Ovary (tissue), 9 donors: ENCODE measurements around the gene KLF1. TPM values are rescaled to one million over a fixed set of nuclear protein-coding genes. Genes with fewer than 3 reads are reported as not detected.

Experiments
- DNase-seq, 5 donors: peaks; one replicate each; pipeline ENCODE4 v3.0.0-alpha.2; 2019 to 2020
- H3K27ac ChIP-seq, 2 donors: fragments of 200-600 bp; one replicate each; pipeline versions ENCODE4 v1.5.1 to v1.8.0; 2019 to 2022
- H3K27me3 ChIP-seq: fragments of 200-600 bp; one replicate; pipeline ENCODE4 v1.8.0; 2022
- H3K36me3 ChIP-seq: fragments of 200-600 bp; sonication (generic); one replicate; pipeline ENCODE4 v1.5.1; 2019
- H3K4me1 ChIP-seq: one replicate; pipeline ENCODE4 v1.8.1; 2013; ENCODE audit warnings: mild to moderate bottlenecking, moderate library complexity; ENCODE audit not compliant: insufficient read depth
- H3K4me3 ChIP-seq: fragments of 200-600 bp; sonication (generic); one replicate; pipeline ENCODE4 v1.5.1; 2017
- H3K9me3 ChIP-seq, 2 donors: fragments of 200-600 bp in 1 of 2; sonication (generic) in 1 of 2; one replicate each; pipeline versions ENCODE4 v1.5.1 to v1.8.1; 2013 to 2019; ENCODE audit warnings: mild to moderate bottlenecking in 1 of 2, moderate library complexity in 1 of 2
- EP300 ChIP-seq: sonication (generic); formaldehyde crosslinking; IDR thresholded peaks from one replicate; pipeline ENCODE4 v1.6.1; 2017; ENCODE audit warnings: antibody characterized with exemption
- POLR2A ChIP-seq: fragments of 450-650 bp; IDR thresholded peaks from one replicate; pipeline ENCODE4 v1.6.1; 2017; ENCODE audit warnings: antibody characterized with exemption, mild to moderate bottlenecking, moderate library complexity
- WGBS, 3 donors: extraction: QIAGEN DNeasy Blood & Tissue Kit in 1 of 3; methylation state at CpG; one replicate each; pipeline versions ENCODE4 v1.1.5 to v1.1.7; 2013 to 2017; 5-methylcytosine and 5-hydroxymethylcytosine counted together
- intact Hi-C, 4 donors: fragments of 100-400 bp; cut with DNase I; formaldehyde crosslinking; loops; one replicate each; pipeline versions ENCODE4 v1.11.0 to v1.15.1; 2022 to 2023
- polyA plus RNA-seq, 2 donors: library from polyadenylated mRNA; stranded (reverse); fragments of 200-250 nt in 1 of 2; fragments of 350-450 nt in 1 of 2; fragmentation: Illumina TruSeq in 1 of 2; extraction: RNeasy Lipid Tissue Mini Kit (QIAGEN cat#74804) in 1 of 2; gene quantifications; one replicate each; pipeline ENCODE4 v1.2.3, GENCODE V29; 2013 to 2014
- total RNA-seq, 7 donors: library from RNA; depleted of rRNA in 2 of 7; stranded (reverse); fragments of >200 nt in 2 of 7; fragmentation: NEBNext Ultra II Directional in 3 of 7; extraction: Animal tissue kit (Norgen Biotek cat#: 25700) in 3 of 7; gene quantifications; one replicate each; pipeline versions ENCODE4 v1.1.0 to v1.2.4, GENCODE V29; 2016 to 2023
- TF ChIP-seq, protein P1 (sequence below), 3 donors: fragments of 450-650 bp in 2 of 3; fragments of 200-600 bp in 1 of 3; IDR thresholded peaks; one replicate each; pipeline versions ENCODE4 v1.5.1 to v1.8.0; 2016 to 2022; ENCODE audit warnings: antibody characterized with exemption in 3 of 3, mild to moderate bottlenecking in 1 of 3
- donor health status: DM: no; HTN: no; CAD: no; lungs with moderate emphysema.
- donor health status: DM: no; HTN: no; CAD: no.
- donor health status: Bipolar disorder and iron deficiency.
- donor health status: DM: yes; HTN: yes; CAD: no.
- donor health status: DM: no; HTN: no; CAD: no.
- donor health status: DM: yes; HTN: yes; CAD: no.

The KLF1 gene
- total and polyA plus RNA-seq, 9 donors = 0.13 TPM; not detected in 8

DNA sequence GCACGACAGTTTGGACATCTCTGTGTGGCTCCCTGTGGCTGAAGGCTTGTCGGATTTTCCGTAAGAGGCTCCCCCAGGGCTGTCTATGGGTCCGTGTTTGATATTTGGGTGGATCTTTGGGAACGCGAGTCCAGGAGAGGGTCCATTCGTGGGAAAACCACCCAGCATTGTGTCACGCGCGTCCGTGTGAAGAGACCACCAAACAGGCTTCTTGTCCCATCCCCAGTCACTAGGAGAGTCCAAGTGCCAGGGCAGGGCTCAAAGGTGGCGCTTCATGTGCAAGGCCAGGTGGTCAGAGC is 2.4 kb downstream of the KLF1 start:
- Histone ChIP-seq H3K27ac (no peak overlapping the region), H3K4me1 (peaks cover 2% of the 10 kb centered on the region), H3K9me3 (no peaks in the 10 kb centered on the region), H3K36me3 (no peaks in the 10 kb centered on the region), H3K27me3 (no peaks in the 10 kb centered on the region), H3K4me3 (no peak overlapping the region)
- 63 to 77% (median 72%) methylated on average over 12 of the region's 12 CpGs for WGBS, 3 donors
- TF ChIP-seq EP300 (no peak), POLR2A (no peak)
- TF ChIP-seq, protein P1, sequence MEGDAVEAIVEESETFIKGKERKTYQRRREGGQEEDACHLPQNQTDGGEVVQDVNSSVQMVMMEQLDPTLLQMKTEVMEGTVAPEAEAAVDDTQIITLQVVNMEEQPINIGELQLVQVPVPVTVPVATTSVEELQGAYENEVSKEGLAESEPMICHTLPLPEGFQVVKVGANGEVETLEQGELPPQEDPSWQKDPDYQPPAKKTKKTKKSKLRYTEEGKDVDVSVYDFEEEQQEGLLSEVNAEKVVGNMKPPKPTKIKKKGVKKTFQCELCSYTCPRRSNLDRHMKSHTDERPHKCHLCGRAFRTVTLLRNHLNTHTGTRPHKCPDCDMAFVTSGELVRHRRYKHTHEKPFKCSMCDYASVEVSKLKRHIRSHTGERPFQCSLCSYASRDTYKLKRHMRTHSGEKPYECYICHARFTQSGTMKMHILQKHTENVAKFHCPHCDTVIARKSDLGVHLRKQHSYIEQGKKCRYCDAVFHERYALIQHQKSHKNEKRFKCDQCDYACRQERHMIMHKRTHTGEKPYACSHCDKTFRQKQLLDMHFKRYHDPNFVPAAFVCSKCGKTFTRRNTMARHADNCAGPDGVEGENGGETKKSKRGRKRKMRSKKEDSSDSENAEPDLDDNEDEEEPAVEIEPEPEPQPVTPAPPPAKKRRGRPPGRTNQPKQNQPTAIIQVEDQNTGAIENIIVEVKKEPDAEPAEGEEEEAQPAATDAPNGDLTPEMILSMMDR (IDR thresholded peaks at IDR 0.05) = no peak
- intact Hi-C loops = no loop called here
- DNase-seq = no peak

DNA sequence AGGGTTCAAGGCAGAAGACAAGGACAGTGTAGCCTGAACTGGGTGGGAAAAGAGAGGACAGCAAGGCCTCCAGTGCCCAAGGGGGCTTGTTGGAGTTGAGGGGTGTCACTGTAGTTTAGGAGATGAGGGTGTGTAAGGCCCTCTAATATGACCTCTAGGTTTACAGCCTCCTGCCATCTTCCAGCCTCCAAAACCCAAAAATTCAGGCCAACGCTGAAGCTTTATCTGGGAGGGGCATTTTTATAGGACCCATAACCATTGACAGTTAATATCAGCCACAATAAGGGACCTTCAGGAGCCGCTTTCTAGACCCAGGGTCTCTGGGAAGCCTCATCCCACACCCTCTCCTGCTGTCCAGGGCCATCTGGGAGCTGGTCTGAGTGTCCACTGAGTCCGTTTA is 2.8 kb downstream of the KLF1 start:
- WGBS, 3 donors = 81 to 95% (median 89%) methylated on average over 2 to 3 of the region's 3 CpGs
- peaks cover 2% of the 10 kb centered on the region for H3K4me1 ChIP-seq
- H3K9me3 ChIP-seq = no peaks in the 10 kb centered on the region
- H3K4me3 ChIP-seq = no peak overlapping the region
- TF ChIP-seq POLR2A (no peak), EP300 (no peak)
- TF ChIP-seq, protein P1 (IDR thresholded peaks at IDR 0.05) = no peak
- no peaks in the 10 kb centered on the region for H3K36me3 ChIP-seq
- intact Hi-C loops = no loop called here
- DNase-seq = no peak
- no peak overlapping the region for H3K27ac ChIP-seq
- H3K27me3 ChIP-seq = no peaks in the 10 kb centered on the region

DNA sequence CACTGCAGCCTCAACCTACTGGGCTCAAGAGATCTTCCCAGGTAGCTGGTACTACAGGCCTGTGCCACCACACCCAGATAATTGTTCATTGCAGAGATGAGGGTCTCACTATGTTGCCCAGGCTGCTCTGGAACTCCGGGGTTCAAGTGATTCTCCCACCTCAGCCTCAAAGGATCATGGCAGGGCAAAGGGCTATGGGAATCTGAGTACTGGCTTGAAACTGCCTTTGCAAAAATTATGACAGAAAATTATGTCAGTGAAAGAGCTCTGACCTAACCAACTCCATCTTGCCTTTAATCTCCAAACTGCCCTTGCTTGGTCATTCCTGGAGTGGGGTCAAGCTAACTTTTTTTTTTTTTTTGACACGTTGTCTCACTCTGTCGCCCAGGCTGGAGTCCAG is 4.4 kb downstream of the KLF1 start:
- no peak overlapping the region for H3K4me3 ChIP-seq
- 75 to 84% (median 81%) methylated on average over 3 of the region's 3 CpGs for WGBS, 3 donors
- intact Hi-C loops = no loop called here

DNA sequence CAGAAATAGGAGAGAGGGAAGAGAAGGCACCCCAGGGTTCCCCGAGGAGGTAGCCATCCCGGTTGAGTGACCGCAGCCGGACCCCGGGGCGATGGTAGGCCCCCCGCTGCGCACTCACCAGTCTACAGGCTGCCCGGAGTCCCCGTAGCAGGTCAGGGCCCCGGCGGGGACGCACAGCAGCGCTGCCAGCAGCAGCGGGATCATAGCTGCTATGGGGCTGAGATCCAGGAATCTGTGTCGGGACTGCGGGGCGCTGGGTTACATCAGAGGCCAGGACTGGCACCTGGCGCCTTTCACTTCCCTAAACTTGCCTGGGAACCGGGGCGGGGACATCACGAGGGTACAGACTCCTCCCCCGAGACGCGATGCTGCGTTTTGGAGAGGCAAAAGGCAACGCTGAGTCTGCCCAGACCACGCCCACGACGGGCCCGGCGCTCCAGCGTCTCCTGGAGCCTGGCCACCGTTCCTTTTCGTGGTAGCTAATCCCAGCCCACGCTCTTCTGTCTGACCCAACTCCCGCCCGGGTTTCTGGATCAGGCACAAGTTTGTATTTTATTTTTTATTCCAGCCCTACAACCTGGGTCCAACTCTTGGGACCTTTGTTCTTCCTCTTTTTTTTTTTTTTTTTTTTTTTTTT is 5.7 kb downstream of the KLF1 start, which contains the start of gene DNASE2:
Gene DNASE2, minus strand, starts transcription at position 278 of the 637 bp plus-strand sequence. Its CDS starts 74 bp downstream, at position 204.
- DNase-seq = peak; percentile 94 to 97 (median 96)
- Histone ChIP-seq H3K27ac (peak within 1 kb of the TSS; percentile 49 to 88), H3K4me1 (peaks cover 2% of the 10 kb centered on the region), H3K36me3 (no peaks in the 10 kb centered on the region), H3K9me3 (no peaks in the 10 kb centered on the region), H3K4me3 (peak within 1 kb of the TSS; percentile 86), H3K27me3 (no peaks in the 10 kb centered on the region)
- 0 to 1% (median 0%) methylated on average over 38 of the region's 38 CpGs for WGBS, 3 donors
- peak; percentile 53 for TF ChIP-seq POLR2A
- TF ChIP-seq, protein P1 (IDR thresholded peaks at IDR 0.05) = no peak
- intact Hi-C loops = no loop called here

More for the DNA sequence above, 4.4 kb downstream of the KLF1 start:
- DNase-seq = no peak
- Histone ChIP-seq H3K9me3 (no peaks in the 10 kb centered on the region), H3K4me1 (peaks cover 2% of the 10 kb centered on the region), H3K27me3 (no peaks in the 10 kb centered on the region), H3K36me3 (no peaks in the 10 kb centered on the region), H3K27ac (no peak overlapping the region)
- TF ChIP-seq EP300 (no peak), POLR2A (no peak)
- TF ChIP-seq, protein P1 (IDR thresholded peaks at IDR 0.05) = no peak
